Lower lobe of right lung (tissue), 2 donors: ENCODE measurements around the gene UBA52. TPM values are rescaled to one million over a fixed set of nuclear protein-coding genes. Genes with fewer than 3 reads are reported as not detected.
"Not testable (repeated sequence)": the region's sequence is repeated elsewhere in the genome, so short reads cannot be mapped to it uniquely, and the experiment has no call there.

Experiments used
- ATAC-seq, 2 donors: fragments of 200-7000 bp; cut with Tn5 transposase; one replicate each; pipeline ENCODE4 v1.9.1; 2020 to 2022; ENCODE audit warnings: mild to moderate bottlenecking in 2 of 2, moderate library complexity in 2 of 2
- DNase-seq: peaks from one replicate; pipeline ENCODE4 v3.0.0-alpha.2; 2020
- H3K27ac ChIP-seq: fragments of 200-600 bp; one replicate; pipeline ENCODE4 v1.8.0; 2022
- H3K27me3 ChIP-seq: fragments of 200-600 bp; one replicate; pipeline ENCODE4 v1.8.0; 2022; ENCODE audit warnings: low read depth
- H3K36me3 ChIP-seq: fragments of 200-600 bp; one replicate; pipeline ENCODE4 v1.8.0; 2022; ENCODE audit warnings: mild to moderate bottlenecking
- H3K4me1 ChIP-seq: fragments of 200-600 bp; one replicate; pipeline ENCODE4 v1.8.0; 2022
- H3K4me3 ChIP-seq: fragments of 200-600 bp; one replicate; pipeline ENCODE4 v1.8.0; 2022; ENCODE audit warnings: mild to moderate bottlenecking
- H3K9me3 ChIP-seq: fragments of 200-600 bp; one replicate; pipeline ENCODE4 v1.8.0; 2022
- intact Hi-C: fragments of 100-400 bp; cut with DNase I; formaldehyde crosslinking; loops from one replicate; pipeline ENCODE4 v1.11.0; 2022
- long read RNA-seq: library from polyadenylated mRNA; unstranded; transcript quantifications from one replicate; pipeline ENCODE4 v2.0.0, GENCODE V29; 2021
- total RNA-seq: library from RNA; stranded (reverse); fragmentation: NEBNext Ultra II Directional; extraction: Animal tissue kit (Norgen Biotek cat#: 25700); gene quantifications from one replicate; pipeline ENCODE4 v1.2.1, GENCODE V29; 2021
- TF ChIP-seq, protein P1 (sequence below): fragments of 200-600 bp; IDR thresholded peaks from one replicate; pipeline ENCODE4 v1.8.0; 2022; ENCODE audit warnings: antibody characterized with exemption, mild to moderate bottlenecking
- donor health status: DM: no; HTN: yes; CAD: no; lungs with severe emphysema.

The UBA52 gene
- 884 TPM for total RNA-seq
- long read RNA-seq, transcript UBA52-202 (5 exons, 2,845 nt) = minor isoform, 35 of 113 reads
- long read RNA-seq, transcript UBA52-209 (4 exons, 514 nt) = minor isoform, 15 of 113 reads
- long read RNA-seq, transcript UBA52-201 (5 exons, 572 nt) = major isoform, 45 of 113 reads
- long read RNA-seq, partial matches to known transcripts = 11 of 113 reads
- long read RNA-seq, other reads (novel, unspliced or antisense) = 3 of 113 reads

DNA sequence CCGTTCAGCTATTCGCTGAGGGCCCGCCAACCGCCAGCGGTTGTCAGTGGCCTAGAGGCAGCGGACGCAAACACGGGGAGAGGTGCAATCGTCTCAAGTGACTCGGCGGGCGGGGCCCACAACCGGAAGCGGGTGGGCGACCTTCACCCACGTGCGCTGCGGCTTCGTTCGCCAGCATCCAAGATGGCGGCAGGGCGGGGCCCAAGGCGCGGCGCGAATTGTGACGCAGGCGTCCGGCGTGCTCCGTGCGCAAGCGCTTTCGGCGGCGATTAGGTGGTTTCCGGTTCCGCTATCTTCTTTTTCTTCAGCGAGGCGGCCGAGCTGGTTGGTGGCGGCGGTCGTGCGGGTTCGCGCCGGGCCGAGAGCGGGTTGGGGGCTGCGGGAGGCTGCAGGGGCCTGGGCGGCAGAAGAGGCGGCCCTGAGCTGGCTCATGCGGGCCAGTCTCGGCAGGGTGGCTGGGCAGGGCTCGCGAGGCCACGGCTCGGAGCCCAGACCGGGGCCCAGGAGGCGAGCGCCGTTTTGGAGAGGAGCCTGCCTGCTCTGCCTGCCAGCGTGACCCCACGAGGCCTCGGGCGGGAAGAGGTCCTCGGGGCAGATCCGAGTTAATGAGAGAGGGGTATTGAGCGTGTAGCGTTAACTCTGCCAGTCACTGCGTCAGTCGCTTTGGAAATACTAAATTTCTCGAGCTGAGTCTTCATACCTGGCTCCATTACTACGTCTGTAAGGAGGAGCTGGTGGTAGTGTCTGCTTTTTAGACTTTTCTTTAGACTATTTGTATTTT lies at the start of gene UBA52:
TSS of gene UBA52 (plus strand) at position 294 of the 781 bp plus-strand sequence. CDS start 1,444 bp downstream, outside the sequence.
- DNase-seq (peak; percentile 98), ATAC-seq (peak; percentile 98)
- Histone ChIP-seq H3K27ac (peak within 1 kb of the TSS; percentile 92), H3K4me1 (peaks cover 21% of the 10 kb centered on the region), H3K9me3 (no peaks in the 10 kb centered on the region), H3K27me3 (no peaks in the 10 kb centered on the region), H3K36me3 (peaks cover 64% of the 10 kb centered on the region), H3K4me3 (peak within 1 kb of the TSS; percentile 85)
- TF ChIP-seq, protein P1, sequence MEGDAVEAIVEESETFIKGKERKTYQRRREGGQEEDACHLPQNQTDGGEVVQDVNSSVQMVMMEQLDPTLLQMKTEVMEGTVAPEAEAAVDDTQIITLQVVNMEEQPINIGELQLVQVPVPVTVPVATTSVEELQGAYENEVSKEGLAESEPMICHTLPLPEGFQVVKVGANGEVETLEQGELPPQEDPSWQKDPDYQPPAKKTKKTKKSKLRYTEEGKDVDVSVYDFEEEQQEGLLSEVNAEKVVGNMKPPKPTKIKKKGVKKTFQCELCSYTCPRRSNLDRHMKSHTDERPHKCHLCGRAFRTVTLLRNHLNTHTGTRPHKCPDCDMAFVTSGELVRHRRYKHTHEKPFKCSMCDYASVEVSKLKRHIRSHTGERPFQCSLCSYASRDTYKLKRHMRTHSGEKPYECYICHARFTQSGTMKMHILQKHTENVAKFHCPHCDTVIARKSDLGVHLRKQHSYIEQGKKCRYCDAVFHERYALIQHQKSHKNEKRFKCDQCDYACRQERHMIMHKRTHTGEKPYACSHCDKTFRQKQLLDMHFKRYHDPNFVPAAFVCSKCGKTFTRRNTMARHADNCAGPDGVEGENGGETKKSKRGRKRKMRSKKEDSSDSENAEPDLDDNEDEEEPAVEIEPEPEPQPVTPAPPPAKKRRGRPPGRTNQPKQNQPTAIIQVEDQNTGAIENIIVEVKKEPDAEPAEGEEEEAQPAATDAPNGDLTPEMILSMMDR = no peak
- intact Hi-C loops = no loop called here

DNA sequence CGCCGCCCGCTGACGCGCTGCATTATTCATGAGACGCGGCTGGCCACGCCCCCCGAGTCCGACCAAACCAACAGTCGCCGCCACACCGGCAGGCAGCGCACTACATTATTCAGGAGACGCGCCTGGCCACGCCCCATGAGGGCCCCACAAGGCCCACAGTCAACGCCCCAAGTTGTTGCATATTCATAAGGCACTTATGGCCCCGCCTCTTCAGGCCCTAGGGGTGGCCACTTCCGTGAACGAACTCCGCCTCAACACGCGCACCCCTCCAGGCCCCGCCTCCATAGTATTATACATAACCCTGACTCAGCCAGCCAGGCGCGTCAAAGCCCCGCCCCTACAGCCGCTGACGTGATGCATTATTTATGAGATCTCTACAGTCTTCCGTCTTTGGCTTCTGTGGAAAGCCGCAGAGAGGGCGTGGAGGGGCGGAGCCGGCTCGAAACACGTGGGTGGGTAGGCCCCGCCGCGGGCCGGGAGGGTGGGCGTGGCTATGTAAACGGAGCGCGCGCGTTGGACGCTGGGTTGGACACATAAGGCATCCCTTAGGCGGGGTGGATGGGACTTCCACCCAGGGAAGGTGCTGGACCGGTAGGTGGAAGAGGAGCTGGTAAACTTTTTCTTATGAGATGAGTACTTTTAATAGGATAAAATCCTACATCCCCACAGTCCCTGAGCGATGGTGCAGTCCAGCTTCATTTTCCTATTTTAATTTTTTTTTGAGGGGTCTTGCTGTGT lies 49.4 kb upstream of the UBA52 start:
- Histone ChIP-seq H3K27ac (peak overlapping the region; percentile 98), H3K27me3 (no peaks in the 10 kb centered on the region), H3K4me1 (peaks cover 28% of the 10 kb centered on the region), H3K36me3 (no peaks in the 10 kb centered on the region), H3K4me3 (peak overlapping the region; percentile 92), H3K9me3 (no peaks in the 10 kb centered on the region)
- ATAC-seq = peak; percentile 94 to 96
- peak; percentile 100 for DNase-seq
- TF ChIP-seq, protein P1 = peak; percentile 36
- intact Hi-C loops = no loop called here

DNA sequence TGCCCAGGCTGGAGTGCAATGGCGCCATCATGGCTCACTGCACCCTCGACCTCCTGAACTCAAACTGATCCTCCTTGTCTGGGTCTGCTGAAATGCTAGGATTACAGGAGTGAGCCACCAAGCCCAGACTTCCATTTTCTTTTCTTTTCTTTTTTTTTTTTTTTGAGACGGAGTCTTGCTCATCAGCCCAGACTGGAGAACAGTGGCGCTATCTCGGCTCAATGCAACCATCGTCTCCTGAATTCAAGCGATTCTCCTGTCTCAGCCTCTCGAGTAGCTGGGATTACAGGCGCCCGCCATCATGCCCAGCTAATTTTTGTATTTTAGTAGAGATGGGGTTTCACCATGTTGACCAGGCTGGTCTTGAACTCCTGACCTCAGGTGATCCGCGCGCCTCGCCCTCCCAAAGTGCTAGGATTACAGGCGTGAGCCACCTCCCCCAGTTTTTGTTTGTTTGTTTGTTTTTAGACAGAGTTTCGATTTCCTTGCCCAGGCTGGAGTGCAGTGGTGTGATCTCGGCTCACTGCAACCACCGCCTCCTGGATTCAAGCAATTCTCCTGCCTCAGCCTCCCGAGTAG lies 48.7 kb upstream of the UBA52 start:
- H3K27me3 ChIP-seq, H3K9me3 ChIP-seq, DNase-seq, H3K36me3 ChIP-seq, ATAC-seq, intact Hi-C loops: not testable (repeated sequence)
- Histone ChIP-seq H3K4me3 (peak overlapping the region; percentile 31), H3K27ac (peak overlapping the region; percentile 62), H3K4me1 (peaks cover 28% of the 10 kb centered on the region)

DNA sequence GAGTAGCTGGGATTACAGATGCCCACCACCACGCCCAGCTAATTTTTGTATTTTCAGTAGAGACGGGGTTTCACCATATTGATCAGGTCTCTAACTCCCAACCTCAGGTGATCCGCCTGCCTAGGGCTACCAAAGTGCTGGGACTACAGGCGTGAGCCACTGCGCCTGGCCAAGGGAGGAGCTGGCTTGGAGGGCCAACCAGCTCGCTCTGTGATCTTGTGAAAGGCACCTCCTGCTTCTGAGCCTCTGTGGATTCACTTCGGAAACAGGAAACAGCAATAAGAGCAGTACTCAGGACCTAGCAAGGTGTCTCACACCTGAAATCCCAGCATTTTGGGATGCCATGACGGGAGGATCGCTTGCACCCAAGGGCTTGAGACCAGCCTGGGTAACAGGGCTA lies 47.8 kb upstream of the UBA52 start:
- Histone ChIP-seq H3K27me3 (no peaks in the 10 kb centered on the region), H3K36me3 (no peaks in the 10 kb centered on the region), H3K4me1 (peaks cover 25% of the 10 kb centered on the region), H3K9me3 (no peaks in the 10 kb centered on the region), H3K27ac (no peak overlapping the region), H3K4me3 (no peak overlapping the region)
- no peak for ATAC-seq
- no peak for DNase-seq
- TF ChIP-seq, protein P1 = no peak
- intact Hi-C loops = no loop called here

DNA sequence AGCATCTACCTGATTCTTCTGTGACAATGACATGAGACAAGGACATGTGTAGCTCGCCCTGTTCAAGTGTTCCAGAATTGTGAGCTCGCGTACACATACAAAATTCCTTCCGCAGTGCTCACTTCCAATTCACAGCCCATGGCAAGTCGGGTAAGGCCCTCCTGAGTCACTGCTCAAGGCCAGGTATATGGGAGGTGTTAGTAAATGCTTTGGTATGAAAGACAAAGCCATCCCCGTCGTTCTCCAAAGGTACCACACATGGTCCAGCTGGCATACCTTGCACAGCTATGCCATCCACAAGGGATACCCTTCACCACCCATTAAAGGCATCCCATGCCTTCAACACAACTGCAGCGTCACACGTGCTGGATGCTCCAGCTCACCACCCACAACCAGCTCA lies 45.3 kb upstream of the UBA52 start:
- no peak for ATAC-seq
- intact Hi-C loops = no loop called here
- no peak for DNase-seq

More for the DNA sequence above, 45.3 kb upstream of the UBA52 start:
- H3K4me1 ChIP-seq = peaks cover 10% of the 10 kb centered on the region
- TF ChIP-seq, protein P1 = no peak
- no peak overlapping the region for H3K27ac ChIP-seq
- H3K4me3 ChIP-seq = no peak overlapping the region
- no peaks in the 10 kb centered on the region for H3K9me3 ChIP-seq
- H3K36me3 ChIP-seq = peaks cover 4% of the 10 kb centered on the region
- H3K27me3 ChIP-seq = no peaks in the 10 kb centered on the region
